ENCODE results near the gene C6orf132. TPM values are rescaled to one million over a fixed set of nuclear protein-coding genes. Genes with fewer than 3 reads are reported as not detected.

C6orf132 gene
- total and polyA plus RNA-seq, 2 of the 8 experiments (the other 6 are each of a cell fraction or from before 2014, with no cell fraction given) = 31.5 to 64.0 TPM

GRCh38 chr6:42113936-42114636 is 28.3 kb downstream of the C6orf132 start:
- no peak overlapping the region for H2AK5ac ChIP-seq (ENCODE audit: low read depth, low read length)
- H3K56ac ChIP-seq (replicated peaks; ENCODE audit: insufficient read length, low read depth, low read length) = no peak overlapping the region
- H4K5ac ChIP-seq (ENCODE audit: insufficient read length, low read depth, low read length) = no peak overlapping the region
- no peak overlapping the region for H4K8ac ChIP-seq (ENCODE audit: extremely low read depth, insufficient read depth, low read length)
- 95% methylated on average over 5 of the region's 5 CpGs; no CpG with 5 or more reads in 1 of the 2 experiments for WGBS, 2 experiments (ENCODE audit: extremely low coverage in 1 of 2, insufficient coverage in 1 of 2, insufficient read length in 1 of 2, insufficient replicate concordance in 2 of 2, low coverage in 1 of 2, low lambda C conversion rate in 2 of 2, missing lambda C conversion rate in 1 of 2)
- no peak overlapping the region for H2AFZ ChIP-seq (ENCODE audit: low read length)
- peaks cover 5 to 26% (median 9%) of the 10 kb centered on the region in 4 experiments; a peak in 6 of 8 replicates for H3K36me3 ChIP-seq (ENCODE audit: control insufficient read depth in 2 of 4, insufficient read depth in 4 of 4, low read length in 3 of 4)
- H2BK120ac ChIP-seq (replicated peaks; ENCODE audit: low read depth, low read length) = no peak overlapping the region
- ChIA-PET POLR2A (ENCODE audit: partially characterized antibody) (interaction anchor here (0.6 to 2.2 kb wide), 5 partner anchors 10 to 121 kb away, joined by 3 to 8 read pairs (median 4); no protein-coding TSS in a partner anchor), CTCF (ENCODE audit: partially characterized antibody) (interaction anchor here (0.6 to 5.1 kb wide), 6 partner anchors 10 to 101 kb away, joined by 3 to 24 read pairs (median 6); a partner anchor contains a TSS)
- no peak overlapping the region for H2BK15ac ChIP-seq (ENCODE audit: low read length)
- H3K18ac ChIP-seq (ENCODE audit: extremely low read depth, low read length) = no peak overlapping the region
- H3K23ac ChIP-seq (ENCODE audit: insufficient read length) = no peak overlapping the region
- no peak overlapping the region for H3K9ac ChIP-seq (replicated peaks in 1 of 4; ENCODE audit: extremely low read depth in 1 of 4, low read depth in 3 of 4, low read length in 3 of 4)
- peaks cover 8% of the 10 kb centered on the region for H3K79me1 ChIP-seq (ENCODE audit: low read depth, low read length)
- no peak overlapping the region for H3K27ac ChIP-seq (ENCODE audit: low read depth, low read length)
- DNase-seq (ENCODE audit: low read depth in 1 of 2, low spot score in 2 of 2) (no peak), FAIRE-seq (no peak)
- H3K79me2 ChIP-seq (ENCODE audit: control insufficient read depth in 1 of 2, insufficient read depth in 2 of 2, low read length in 2 of 2) = peaks cover 0 to 29% of the 10 kb centered on the region in 2 experiments; a peak in 1 of 4 replicates
- H3K9me3 ChIP-seq (ENCODE audit: insufficient read depth in 2 of 2, low read depth in 1 of 2, low read length in 1 of 2) = no peaks in the 10 kb centered on the region
- H2BK12ac ChIP-seq (ENCODE audit: low read depth, low read length) = no peak overlapping the region
- H3K27me3 ChIP-seq (replicated peaks in 1 of 4; ENCODE audit: control insufficient read depth in 3 of 4, extremely low read depth in 1 of 4, insufficient read depth in 3 of 4, low read length in 3 of 4) = no peaks in the 10 kb centered on the region
- no peak overlapping the region for H2BK5ac ChIP-seq (ENCODE audit: low read depth, low read length)
- no peaks in the 10 kb centered on the region for H3K23me2 ChIP-seq (ENCODE audit: low read depth, low read length)
- no peak overlapping the region for H3K4ac ChIP-seq (replicated peaks; ENCODE audit: insufficient read length, low read depth, low read length)
- no peak overlapping the region for H2BK20ac ChIP-seq (ENCODE audit: low read length)
- H4K20me1 ChIP-seq (replicated peaks in 1 of 2; ENCODE audit: control insufficient read depth in 1 of 2, insufficient read depth in 2 of 2, low read length in 2 of 2) = peaks cover 9 to 13% of the 10 kb centered on the region in 2 experiments
- H3K14ac ChIP-seq (ENCODE audit: insufficient read length) = no peak overlapping the region
- no peaks in the 10 kb centered on the region for H3K4me1 ChIP-seq (replicated peaks in 1 of 4; ENCODE audit: control insufficient read depth in 3 of 4, insufficient read depth in 4 of 4, low read length in 3 of 4)
- no peak overlapping the region for H3K4me3 ChIP-seq (ENCODE audit: extremely low read depth in 1 of 4, insufficient read depth in 2 of 4, low read depth in 3 of 4, low read length in 4 of 4)
- no peak overlapping the region for H4K91ac ChIP-seq (replicated peaks; ENCODE audit: insufficient read length, low read length)
- H3K4me2 ChIP-seq (ENCODE audit: insufficient read depth in 1 of 2, low read depth in 2 of 2, low read length in 2 of 2) = no peak overlapping the region
- no peak for TF ChIP-seq CBX5 (IDR thresholded peaks at IDR 0.05; ENCODE audit: low read depth, low read length)
- no peak for TF ChIP-seq SIRT6 (IDR thresholded peaks at IDR 0.05; ENCODE audit: low read length)
- no peak for TF ChIP-seq HDAC2 (IDR thresholded peaks at IDR 0.05; ENCODE audit: borderline replicate concordance in 1 of 2, low read depth in 2 of 2, low read length in 2 of 2)
- TF ChIP-seq TAF7 (optimal IDR thresholded peaks at IDR 0.05; ENCODE audit: borderline replicate concordance, low read depth, low read length) = no peak
- TF ChIP-seq NANOG (IDR thresholded peaks at IDR 0.05; ENCODE audit: insufficient read depth, low read depth, low read length, poor library complexity, severe bottlenecking) = no peak

All from H1 (cell line).